ENCODE measurements around the gene RIC1. TPM values are rescaled to one million over a fixed set of nuclear protein-coding genes. Genes with fewer than 3 reads are reported as not detected.
"Not testable (repeated sequence)": the region's sequence is repeated elsewhere in the genome, so short reads cannot be mapped to it uniquely, and the experiment has no call there.

Gene RIC1
- total and polyA plus RNA-seq, 2 experiments from 2014 or later, result 9.7 to 33.7 TPM

DNA sequence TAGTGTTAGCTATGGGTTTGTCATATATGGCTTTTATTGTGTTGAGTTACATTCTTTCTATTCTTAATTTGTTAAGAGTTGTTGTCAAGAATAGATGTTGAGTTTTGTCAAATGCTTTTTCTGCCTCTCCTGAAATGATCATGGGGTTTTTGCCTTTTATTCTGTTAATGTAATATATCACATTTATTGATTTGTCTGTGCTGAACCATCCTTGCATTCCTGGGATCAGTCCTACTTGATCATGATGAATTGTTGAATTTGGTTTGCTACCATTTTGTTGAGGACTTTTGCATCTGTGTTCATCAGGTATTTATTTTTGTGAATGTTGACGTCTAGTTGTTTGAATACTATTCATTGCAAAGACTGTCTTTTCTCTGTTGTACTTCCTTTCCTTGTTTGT is 23.9 kb downstream of the RIC1 start:
- peaks cover 3% of the 10 kb centered on the region for H3K36me3 ChIP-seq
- no peaks in the 10 kb centered on the region for H3K27me3 ChIP-seq
- H3K4me3 ChIP-seq, result no peak overlapping the region
- DNase-seq (ENCODE audit: low read depth in 1 of 2, low spot score in 1 of 2), result no peak
- H3K4me1 ChIP-seq (ENCODE audit: low read depth), result no peaks in the 10 kb centered on the region
- H3K27ac ChIP-seq, result no peak overlapping the region
- TF ChIP-seq, protein P1, sequence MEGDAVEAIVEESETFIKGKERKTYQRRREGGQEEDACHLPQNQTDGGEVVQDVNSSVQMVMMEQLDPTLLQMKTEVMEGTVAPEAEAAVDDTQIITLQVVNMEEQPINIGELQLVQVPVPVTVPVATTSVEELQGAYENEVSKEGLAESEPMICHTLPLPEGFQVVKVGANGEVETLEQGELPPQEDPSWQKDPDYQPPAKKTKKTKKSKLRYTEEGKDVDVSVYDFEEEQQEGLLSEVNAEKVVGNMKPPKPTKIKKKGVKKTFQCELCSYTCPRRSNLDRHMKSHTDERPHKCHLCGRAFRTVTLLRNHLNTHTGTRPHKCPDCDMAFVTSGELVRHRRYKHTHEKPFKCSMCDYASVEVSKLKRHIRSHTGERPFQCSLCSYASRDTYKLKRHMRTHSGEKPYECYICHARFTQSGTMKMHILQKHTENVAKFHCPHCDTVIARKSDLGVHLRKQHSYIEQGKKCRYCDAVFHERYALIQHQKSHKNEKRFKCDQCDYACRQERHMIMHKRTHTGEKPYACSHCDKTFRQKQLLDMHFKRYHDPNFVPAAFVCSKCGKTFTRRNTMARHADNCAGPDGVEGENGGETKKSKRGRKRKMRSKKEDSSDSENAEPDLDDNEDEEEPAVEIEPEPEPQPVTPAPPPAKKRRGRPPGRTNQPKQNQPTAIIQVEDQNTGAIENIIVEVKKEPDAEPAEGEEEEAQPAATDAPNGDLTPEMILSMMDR (IDR thresholded peaks at IDR 0.05; ENCODE audit: low read depth, low read length), result no peak
- no peaks in the 10 kb centered on the region for H3K9me3 ChIP-seq (ENCODE audit: low read depth)

DNA sequence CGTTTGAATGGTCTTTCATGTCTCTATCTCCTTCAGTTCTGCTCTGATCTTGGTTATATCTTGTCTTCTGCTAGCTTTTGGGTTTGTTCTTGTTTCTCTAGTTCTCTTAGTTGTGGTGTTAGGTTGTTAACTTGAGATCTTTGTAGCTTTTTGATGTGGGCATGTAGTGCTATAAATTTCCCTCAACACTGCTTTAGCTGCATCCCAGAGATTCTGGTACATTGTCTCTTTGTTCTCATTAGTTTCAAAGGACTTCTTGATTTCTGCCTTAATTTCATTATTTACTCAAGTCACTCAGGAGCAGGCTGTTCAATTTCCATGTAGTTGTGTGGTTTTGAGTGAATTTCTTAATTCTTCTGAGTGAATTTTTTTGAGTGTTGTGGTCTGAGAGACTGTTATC is 33.9 kb downstream of the RIC1 start:
- DNase-seq (ENCODE audit: low read depth in 1 of 2, low spot score in 1 of 2); H3K4me1 ChIP-seq (ENCODE audit: low read depth); H3K27me3 ChIP-seq; H3K9me3 ChIP-seq (ENCODE audit: low read depth); H3K36me3 ChIP-seq; H3K4me3 ChIP-seq; H3K27ac ChIP-seq: not testable (repeated sequence)

DNA sequence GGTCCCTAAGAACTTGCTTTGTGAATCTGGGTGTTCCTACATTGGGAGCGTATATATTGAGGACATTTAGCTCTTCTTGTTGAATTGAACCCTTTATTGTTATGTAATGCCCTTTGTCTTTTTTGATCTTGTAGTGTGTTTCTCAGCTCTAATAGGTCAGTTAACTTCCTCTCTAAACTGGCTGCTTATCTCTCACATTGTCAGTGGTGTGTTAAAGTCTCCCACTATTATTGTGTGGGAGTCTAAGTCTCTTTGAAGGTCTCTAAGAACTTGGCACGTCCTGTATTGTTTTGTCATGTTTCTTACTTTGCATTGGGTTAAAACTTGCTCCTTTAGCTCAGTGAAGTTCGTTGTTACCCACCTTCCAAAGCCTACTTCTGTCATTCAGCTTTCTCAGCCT is 36.2 kb downstream of the RIC1 start:
- no peaks in the 10 kb centered on the region for H3K27me3 ChIP-seq
- no peak overlapping the region for H3K4me3 ChIP-seq
- no peaks in the 10 kb centered on the region for H3K4me1 ChIP-seq (ENCODE audit: low read depth)
- peak in 1 of 2 donors; percentile 59 for DNase-seq (ENCODE audit: low read depth in 1 of 2, low spot score in 1 of 2)
- no peak overlapping the region for H3K27ac ChIP-seq
- TF ChIP-seq, protein P1 (IDR thresholded peaks at IDR 0.05; ENCODE audit: low read depth, low read length), result no peak
- peaks cover under 1% of the 10 kb centered on the region for H3K36me3 ChIP-seq
- no peaks in the 10 kb centered on the region for H3K9me3 ChIP-seq (ENCODE audit: low read depth)

DNA sequence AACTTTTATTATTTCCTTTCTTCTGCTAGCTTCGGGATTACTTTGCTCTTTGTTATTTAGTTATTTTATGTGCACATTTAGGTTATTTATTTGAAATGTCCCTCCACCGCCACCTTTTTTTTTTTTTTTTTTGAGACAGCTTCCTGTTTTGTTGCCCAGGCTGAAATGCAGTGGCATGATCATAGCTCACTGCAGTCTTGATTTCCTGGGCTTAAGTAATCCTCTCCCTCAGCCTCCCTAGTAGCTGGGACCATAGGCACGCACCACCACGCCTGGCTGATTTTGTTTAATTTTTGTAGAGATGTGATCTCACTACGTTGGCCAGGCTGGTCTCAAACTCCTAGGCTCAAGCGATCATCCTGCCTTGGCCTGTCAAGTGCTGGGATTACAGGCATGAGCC is 38.5 kb downstream of the RIC1 start:
- TF ChIP-seq, protein P1 (IDR thresholded peaks at IDR 0.05; ENCODE audit: low read depth, low read length), result no peak
- Histone ChIP-seq H3K27ac (no peak overlapping the region), H3K36me3 (no peaks in the 10 kb centered on the region), H3K4me1 (ENCODE audit: low read depth) (no peaks in the 10 kb centered on the region), H3K9me3 (ENCODE audit: low read depth) (no peaks in the 10 kb centered on the region), H3K4me3 (no peak overlapping the region), H3K27me3 (no peaks in the 10 kb centered on the region)
- DNase-seq (ENCODE audit: low read depth in 1 of 2, low spot score in 1 of 2), result no peak

DNA sequence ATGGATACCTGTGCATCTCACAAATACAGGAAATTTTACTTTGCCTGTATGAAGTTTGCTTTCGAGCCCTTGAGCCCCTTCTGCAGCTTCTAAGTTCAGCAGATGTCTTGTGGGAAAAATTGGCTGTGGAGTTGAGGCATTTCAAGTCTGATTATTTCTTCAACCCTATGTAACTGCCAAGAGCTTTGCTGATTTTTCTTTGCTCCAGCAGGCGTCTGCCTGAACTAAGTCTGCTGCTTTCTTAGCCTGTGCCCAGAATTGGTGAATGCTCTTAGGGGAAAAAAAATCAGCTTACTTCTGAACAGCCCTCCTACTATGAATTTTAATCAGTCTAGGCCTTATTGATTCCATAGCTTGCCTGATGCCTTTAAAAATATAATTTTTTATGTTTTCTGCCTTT is 41.2 kb downstream of the RIC1 start:
- H3K4me3 ChIP-seq, result no peak overlapping the region
- DNase-seq (ENCODE audit: low read depth in 1 of 2, low spot score in 1 of 2), result no peak
- no peaks in the 10 kb centered on the region for H3K27me3 ChIP-seq
- TF ChIP-seq, protein P1 (IDR thresholded peaks at IDR 0.05; ENCODE audit: low read depth, low read length), result no peak
- H3K36me3 ChIP-seq, result no peaks in the 10 kb centered on the region
- H3K27ac ChIP-seq, result no peak overlapping the region
- no peaks in the 10 kb centered on the region for H3K9me3 ChIP-seq (ENCODE audit: low read depth)
- H3K4me1 ChIP-seq (ENCODE audit: low read depth), result peaks cover 6% of the 10 kb centered on the region

DNA sequence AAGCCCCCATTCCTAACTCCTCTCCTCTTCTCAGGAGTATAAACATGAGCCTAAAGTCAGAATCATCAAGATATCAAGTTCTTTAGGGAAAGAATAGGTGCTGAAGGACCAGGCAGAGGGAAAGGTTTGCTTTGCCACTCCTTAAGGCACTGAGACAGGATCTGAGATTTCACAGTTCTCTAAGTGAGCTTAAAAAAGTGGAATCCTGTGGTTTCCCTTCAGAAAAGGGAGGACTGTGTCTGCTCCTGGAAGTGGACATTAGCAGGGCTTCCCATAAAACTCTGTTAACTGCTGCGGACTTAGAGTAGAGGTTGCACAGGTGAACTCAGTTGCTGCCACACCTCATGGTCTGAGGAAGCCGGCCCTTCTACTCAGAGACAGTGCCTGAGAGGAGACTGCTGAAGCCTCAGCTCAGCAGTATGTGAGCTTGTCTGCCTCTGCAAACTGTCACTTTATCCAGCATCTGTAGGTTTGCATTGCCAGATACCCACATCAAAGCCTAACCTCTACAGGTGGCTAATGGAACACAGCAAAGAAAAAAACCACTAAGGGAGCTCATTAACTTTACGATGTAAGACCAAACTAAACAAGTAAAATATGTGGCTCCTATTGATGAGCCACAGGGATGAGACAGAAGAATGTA is 42.9 kb downstream of the RIC1 start:
- no peak overlapping the region for H3K4me3 ChIP-seq
- no peak for DNase-seq (ENCODE audit: low read depth in 1 of 2, low spot score in 1 of 2)

DNA sequence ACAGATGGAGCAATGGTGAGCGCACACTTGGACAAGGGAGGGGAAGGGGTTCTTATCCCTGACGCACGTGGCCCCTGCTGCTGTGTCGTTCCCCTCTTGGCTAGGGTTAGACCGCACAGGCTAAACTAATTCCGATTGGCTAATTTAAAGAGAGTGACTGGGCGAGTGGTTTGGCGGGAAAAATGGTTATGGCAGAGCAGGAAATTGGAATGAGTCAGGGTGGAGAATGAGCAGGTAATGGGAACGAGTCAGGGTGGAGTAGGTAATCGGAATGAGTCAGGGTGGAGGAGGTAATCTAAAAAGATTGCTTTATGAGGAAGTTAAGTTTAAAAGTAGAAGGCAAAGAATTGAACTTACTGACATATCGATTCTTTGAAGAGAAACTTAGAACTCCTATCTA is 46.1 kb downstream of the RIC1 start:
- not testable (repeated sequence) for H3K36me3 ChIP-seq; H3K4me1 ChIP-seq (ENCODE audit: low read depth); H3K27me3 ChIP-seq; H3K27ac ChIP-seq; H3K9me3 ChIP-seq (ENCODE audit: low read depth); DNase-seq (ENCODE audit: low read depth in 1 of 2, low spot score in 1 of 2); H3K4me3 ChIP-seq

More for the DNA sequence above, 42.9 kb downstream of the RIC1 start:
- Histone ChIP-seq H3K27me3 (no peaks in the 10 kb centered on the region), H3K27ac (no peak overlapping the region), H3K9me3 (ENCODE audit: low read depth) (no peaks in the 10 kb centered on the region), H3K36me3 (no peaks in the 10 kb centered on the region), H3K4me1 (ENCODE audit: low read depth) (peaks cover 6% of the 10 kb centered on the region)
- TF ChIP-seq, protein P1 (IDR thresholded peaks at IDR 0.05; ENCODE audit: low read depth, low read length), result no peak

DNA sequence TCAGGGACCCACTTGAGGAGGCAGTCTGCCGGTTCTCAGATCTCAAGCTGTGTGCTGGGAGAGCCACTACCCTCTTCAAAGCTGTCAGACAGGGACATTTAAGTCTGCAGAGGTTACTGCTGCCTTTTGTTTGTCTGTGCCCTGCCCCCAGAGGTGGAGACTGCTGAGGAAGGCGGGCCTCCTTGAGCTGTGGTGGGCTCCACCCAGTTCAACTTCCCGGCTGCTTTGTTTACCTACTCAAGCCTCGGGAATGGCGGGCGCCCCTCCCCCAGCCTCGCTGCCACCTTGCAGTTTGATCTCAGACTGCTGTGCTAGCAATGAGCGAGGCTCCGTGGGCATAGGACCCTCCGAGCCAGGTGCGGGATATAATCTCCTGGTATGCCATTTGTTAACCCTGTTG is 54.7 kb downstream of the RIC1 start:
- not testable (repeated sequence) for DNase-seq (ENCODE audit: low read depth in 1 of 2, low spot score in 1 of 2); H3K4me3 ChIP-seq; H3K9me3 ChIP-seq (ENCODE audit: low read depth); H3K27me3 ChIP-seq; H3K4me1 ChIP-seq (ENCODE audit: low read depth); H3K27ac ChIP-seq; H3K36me3 ChIP-seq

All from cardiac muscle cell (in vitro differentiated cells and primary cell).